Loucy (cell line): ENCODE data around the gene RDH14.

Experiments used
- H2AFZ ChIP-seq: fragments of 200-600 bp; sonication (generic); 2 replicates; pipeline ENCODE4 v1.6.0; 2016; ENCODE audit warnings: antibody characterized with exemption, mild to moderate bottlenecking, low read length, moderate library complexity
- H3F3A ChIP-seq: fragments of 200-600 bp; 2 replicates; pipeline ENCODE4 v1.6.0; 2016; ENCODE audit warnings: antibody characterized with exemption, low read depth, mild to moderate bottlenecking
- H3K27me3 ChIP-seq: fragments of 200-600 bp; sonication (generic); 2 replicates; pipeline ENCODE4 v1.6.1; 2014; ENCODE audit warnings: low read length, mild to moderate bottlenecking; ENCODE audit not compliant: insufficient read depth, poor library complexity, severe bottlenecking
- H3K36me3 ChIP-seq: fragments of 200-600 bp; sonication (generic); 2 replicates; pipeline ENCODE4 v1.6.1; 2016; ENCODE audit warnings: low read length; ENCODE audit not compliant: insufficient read depth
- H3K4me1 ChIP-seq: fragments of 200-600 bp; sonication (generic); 2 replicates; pipeline ENCODE4 v1.5.1; 2014; ENCODE audit warnings: low read length, mild to moderate bottlenecking; ENCODE audit not compliant: insufficient read depth, poor library complexity, severe bottlenecking
- H3K4me2 ChIP-seq: fragments of 200-600 bp; sonication (generic); 2 replicates; pipeline ENCODE4 v1.6.0; 2014; ENCODE audit warnings: antibody characterized with exemption, low read length, low read depth, mild to moderate bottlenecking; ENCODE audit not compliant: poor library complexity, severe bottlenecking
- H3K4me3 ChIP-seq: fragments of 200-600 bp; sonication (generic); 2 replicates; pipeline ENCODE4 v1.5.1; 2014; ENCODE audit warnings: low read length, mild to moderate bottlenecking, mixed read lengths; ENCODE audit not compliant: poor library complexity, severe bottlenecking
- H3K79me2 ChIP-seq: fragments of 200-600 bp; sonication (generic); 2 replicates; pipeline ENCODE4 v1.6.1; 2014; ENCODE audit warnings: low read length; ENCODE audit not compliant: insufficient read depth
- H3K9ac ChIP-seq: fragments of 200-600 bp; sonication (generic); 2 replicates; pipeline ENCODE4 v1.6.0; 2014; ENCODE audit warnings: mild to moderate bottlenecking, low read depth, low read length, moderate library complexity; ENCODE audit not compliant: poor library complexity, severe bottlenecking
- H3K9me2 ChIP-seq: fragments of 200-600 bp; sonication (generic); replicated peaks from 2 replicates; pipeline ENCODE4 v1.6.1; 2016; ENCODE audit warnings: low read depth, low read length, mixed read lengths
- H3K9me3 ChIP-seq: fragments of 200-600 bp; sonication (generic); 2 replicates; pipeline ENCODE4 v1.6.1; 2014; ENCODE audit warnings: mild to moderate bottlenecking, antibody characterized with exemption, low read length, low read depth; ENCODE audit not compliant: insufficient read depth
- H4K20me1 ChIP-seq: fragments of 200-600 bp; sonication (generic); 2 replicates; pipeline ENCODE4 v1.6.0; 2014; ENCODE audit warnings: antibody characterized with exemption, low read length, mild to moderate bottlenecking; ENCODE audit not compliant: insufficient read depth, poor library complexity, severe bottlenecking
- EZH2phosphoT487 ChIP-seq: fragments of 200-600 bp; IDR thresholded peaks from 2 replicates; pipeline ENCODE4 v1.6.1; 2018; ENCODE audit warnings: antibody characterized with exemption, mild to moderate bottlenecking, moderate library complexity, borderline replicate concordance
- TF ChIP-seq, protein P1 (sequence below): fragments of 200-600 bp; sonication (generic); conservative IDR thresholded peaks from 2 replicates; pipeline ENCODE4 v1.5.1; 2014; ENCODE audit warnings: mild to moderate bottlenecking, antibody characterized with exemption, low read length

The RDH14 gene

DNA sequence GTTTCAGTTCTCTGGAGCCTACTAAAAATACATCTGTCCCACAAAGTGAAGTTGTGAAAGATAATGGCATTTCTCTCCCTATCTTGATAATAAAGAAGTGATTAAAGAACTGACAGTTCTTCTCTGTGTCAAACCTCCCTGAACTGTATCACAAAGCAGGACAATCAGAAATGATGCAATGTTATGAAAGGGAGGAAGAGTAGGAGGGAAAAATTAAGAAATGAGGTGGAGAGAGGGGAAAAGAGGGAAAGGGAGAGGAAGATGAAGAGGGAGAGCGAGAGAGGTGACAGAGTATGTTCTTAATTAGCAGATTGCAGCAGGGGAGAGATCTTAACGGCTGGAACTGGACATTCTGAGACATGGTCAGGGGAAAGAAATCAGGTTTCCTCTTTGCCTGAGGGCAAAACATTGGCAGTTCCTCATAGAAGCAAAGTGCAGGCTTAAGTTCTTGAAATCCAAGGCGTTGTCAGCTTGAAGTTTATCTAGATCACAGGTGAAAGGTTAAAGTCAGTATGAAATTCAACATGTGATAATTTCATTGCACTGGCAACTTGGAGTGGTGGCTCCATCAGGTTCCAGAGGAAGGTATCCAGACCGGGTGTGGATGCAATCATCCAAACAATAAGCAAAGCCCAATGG is 54.6 kb downstream of the RDH14 start:
- H3K4me1 ChIP-seq: no peaks in the 10 kb centered on the region
- no peaks in the 10 kb centered on the region for H3F3A ChIP-seq
- TF ChIP-seq EZH2phosphoT487: no peak
- TF ChIP-seq, protein P1, sequence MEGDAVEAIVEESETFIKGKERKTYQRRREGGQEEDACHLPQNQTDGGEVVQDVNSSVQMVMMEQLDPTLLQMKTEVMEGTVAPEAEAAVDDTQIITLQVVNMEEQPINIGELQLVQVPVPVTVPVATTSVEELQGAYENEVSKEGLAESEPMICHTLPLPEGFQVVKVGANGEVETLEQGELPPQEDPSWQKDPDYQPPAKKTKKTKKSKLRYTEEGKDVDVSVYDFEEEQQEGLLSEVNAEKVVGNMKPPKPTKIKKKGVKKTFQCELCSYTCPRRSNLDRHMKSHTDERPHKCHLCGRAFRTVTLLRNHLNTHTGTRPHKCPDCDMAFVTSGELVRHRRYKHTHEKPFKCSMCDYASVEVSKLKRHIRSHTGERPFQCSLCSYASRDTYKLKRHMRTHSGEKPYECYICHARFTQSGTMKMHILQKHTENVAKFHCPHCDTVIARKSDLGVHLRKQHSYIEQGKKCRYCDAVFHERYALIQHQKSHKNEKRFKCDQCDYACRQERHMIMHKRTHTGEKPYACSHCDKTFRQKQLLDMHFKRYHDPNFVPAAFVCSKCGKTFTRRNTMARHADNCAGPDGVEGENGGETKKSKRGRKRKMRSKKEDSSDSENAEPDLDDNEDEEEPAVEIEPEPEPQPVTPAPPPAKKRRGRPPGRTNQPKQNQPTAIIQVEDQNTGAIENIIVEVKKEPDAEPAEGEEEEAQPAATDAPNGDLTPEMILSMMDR: no peak
- H3K79me2 ChIP-seq: no peaks in the 10 kb centered on the region
- no peak overlapping the region for H3K9ac ChIP-seq
- no peaks in the 10 kb centered on the region for H4K20me1 ChIP-seq
- H3K27me3 ChIP-seq: no peaks in the 10 kb centered on the region
- H3K36me3 ChIP-seq: no peaks in the 10 kb centered on the region
- no peak overlapping the region for H3K4me2 ChIP-seq
- no peaks in the 10 kb centered on the region for H3K9me2 ChIP-seq
- H2AFZ ChIP-seq: no peak overlapping the region
- no peaks in the 10 kb centered on the region for H3K9me3 ChIP-seq
- H3K4me3 ChIP-seq: no peak overlapping the region
